Activated CD8-positive, alpha-beta memory T cell treated with anti-CD3 and anti-CD28 coated beads for 36 hours (primary cell): ENCODE results near the gene GABRA1. TPM values are rescaled to one million over a fixed set of nuclear protein-coding genes. Genes with fewer than 3 reads are reported as not detected.

Source experiments
- CTCF ChIA-PET: fragments of 350-600 bp; sonication (Branson Sonifier 250); formaldehyde crosslinking; loops from one replicate; lab custom pipeline; 2021; ENCODE audit warnings: antibody characterized with exemption; lab: Charles Lee
- POLR2A ChIA-PET: fragments of 350-600 bp; sonication (Branson Sonifier 250); formaldehyde crosslinking; loops from one replicate; lab custom pipeline; 2021; ENCODE audit warnings: antibody characterized with exemption; lab: Charles Lee
- total RNA-seq, 2 experiments: library from RNA; stranded (reverse); gene quantifications; one replicate each; pipeline ENCODE4 v1.2.3, GENCODE V29; 2021

Gene GABRA1
- total RNA-seq, result not detected

- ChIA-PET POLR2A (no interaction called here), CTCF (no interaction called here)
Measured at GRCh38 chr5:161847941-161848391, at the start of gene GABRA1. GABRA1 (plus strand) TSS chr5:161848120; CDS start chr5:161850811, 2,691 bp downstream.

DNA sequence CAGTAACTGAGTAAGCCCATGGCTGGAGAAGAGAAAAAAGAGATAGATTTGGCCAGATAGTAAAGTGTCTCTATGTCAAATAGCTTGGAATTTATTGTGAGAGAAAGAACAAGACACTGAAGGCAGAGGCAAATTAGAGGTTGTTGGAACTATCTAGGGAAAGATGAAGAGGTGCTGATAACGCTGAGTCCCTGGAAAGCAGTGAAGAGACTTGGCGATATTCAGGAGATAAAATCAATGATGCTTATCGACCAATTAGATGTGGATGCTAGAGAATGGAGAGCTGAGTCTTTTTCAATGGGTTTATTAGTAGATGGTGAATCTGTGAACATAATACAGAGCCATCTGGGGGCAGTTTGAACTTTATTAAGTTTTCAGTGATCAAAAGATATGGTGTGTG lies 48.6 kb upstream of the GABRA1 start:
- CTCF ChIA-PET, result no interaction called here
- POLR2A ChIA-PET, result no interaction called here

- ChIA-PET POLR2A (no interaction called here), CTCF (no interaction called here)
Measured at GRCh38 chr5:161804263-161804662, 43.7 kb upstream of the GABRA1 start.

- POLR2A ChIA-PET, result no interaction called here
- CTCF ChIA-PET, result no interaction called here
Measured at GRCh38 chr5:161846746-161847145, 1.2 kb upstream of the GABRA1 start.

DNA sequence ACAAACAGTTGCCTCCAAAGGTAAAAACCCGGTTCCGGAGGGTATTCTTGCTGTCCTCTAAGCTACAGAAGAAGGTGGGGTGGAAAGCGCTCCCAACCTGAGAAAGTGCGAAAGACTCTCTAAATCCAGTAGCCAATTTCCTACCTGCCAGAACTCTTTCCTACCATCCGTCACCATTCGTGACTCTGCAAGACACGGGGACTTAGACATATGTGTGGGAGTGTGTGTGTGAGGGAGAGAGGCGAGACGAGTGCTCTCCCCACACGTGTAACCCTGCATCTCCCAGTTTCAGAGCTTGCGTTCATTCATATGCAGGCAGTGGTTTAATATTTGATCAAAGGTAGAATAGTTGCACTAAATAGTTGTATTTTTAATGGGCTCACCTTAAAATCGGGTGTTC lies 473 bp upstream of the GABRA1 start:
- ChIA-PET POLR2A (no interaction called here), CTCF (no interaction called here)

- ChIA-PET CTCF (no interaction called here), POLR2A (no interaction called here)
Measured at GRCh38 chr5:161850491-161850890, 2.6 kb downstream of the GABRA1 start.

DNA sequence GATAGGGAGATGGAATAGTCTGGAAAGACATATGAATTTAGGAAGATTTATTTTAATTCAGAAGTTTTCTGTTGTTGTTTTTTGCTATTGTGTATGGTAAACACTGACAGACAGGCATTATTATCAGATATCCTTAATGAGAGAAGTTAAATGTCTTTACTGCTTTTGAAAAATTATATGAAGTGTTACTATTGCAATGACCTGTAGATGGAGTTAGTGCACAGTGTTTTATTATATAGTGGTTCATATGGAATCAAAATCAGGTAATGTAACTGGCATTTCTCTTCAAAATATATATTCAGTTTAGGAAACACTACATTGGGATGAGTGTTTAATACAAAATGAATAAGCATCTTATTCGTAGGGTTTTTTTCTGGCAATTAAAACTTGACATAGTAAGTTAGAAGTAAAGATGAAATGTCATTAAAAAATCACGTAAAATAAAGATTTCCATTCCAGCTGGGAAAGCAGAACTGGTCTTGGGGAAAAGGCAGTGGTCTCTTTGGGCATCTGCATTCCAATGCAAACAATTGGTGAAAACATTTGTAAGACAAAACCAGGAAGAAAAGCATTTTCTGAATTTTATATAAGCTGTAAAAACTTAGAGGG lies 3.9 kb downstream of the GABRA1 start:
- CTCF ChIA-PET, result no interaction called here

DNA sequence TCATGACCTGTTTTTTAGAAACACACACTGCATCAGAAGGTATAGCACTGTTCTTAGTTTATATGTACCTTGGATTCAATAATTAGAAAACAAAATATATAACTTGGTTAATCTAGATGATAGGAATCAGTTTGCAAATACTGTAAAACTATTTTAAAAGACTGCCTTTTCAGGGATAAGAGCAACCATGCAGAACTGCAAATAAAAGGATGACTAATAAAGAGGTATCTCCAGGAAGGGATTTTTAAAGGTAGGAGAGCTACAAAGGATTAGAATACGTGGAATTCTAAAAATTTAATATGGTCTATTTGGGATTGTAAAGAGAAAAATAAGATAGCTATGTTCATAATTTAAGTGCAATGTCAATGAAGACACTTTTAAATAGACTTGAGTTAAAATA lies 9.4 kb downstream of the GABRA1 start:
- CTCF ChIA-PET, result no interaction called here
- POLR2A ChIA-PET, result no interaction called here

More for the DNA sequence above, 3.9 kb downstream of the GABRA1 start:
- POLR2A ChIA-PET, result no interaction called here

DNA sequence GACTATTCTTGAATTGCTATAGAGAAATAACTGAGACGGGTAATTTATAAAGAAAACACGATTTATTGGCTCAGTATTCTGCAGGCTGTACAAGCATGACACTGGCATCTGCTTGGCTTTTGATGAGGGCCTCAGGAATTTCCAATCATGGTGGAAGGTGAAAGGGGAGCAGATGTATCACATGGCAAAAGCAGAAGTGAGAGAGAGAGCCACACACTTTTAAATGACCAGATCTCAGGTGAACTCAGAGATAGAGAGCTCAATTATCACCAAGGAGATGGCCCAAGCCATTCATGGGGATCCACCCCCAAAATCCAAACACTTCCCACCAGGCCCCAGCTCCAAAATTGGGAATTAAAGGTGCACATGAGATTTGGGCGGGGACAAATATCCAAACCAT lies 15.3 kb downstream of the GABRA1 start:
- ChIA-PET CTCF (no interaction called here), POLR2A (no interaction called here)

DNA sequence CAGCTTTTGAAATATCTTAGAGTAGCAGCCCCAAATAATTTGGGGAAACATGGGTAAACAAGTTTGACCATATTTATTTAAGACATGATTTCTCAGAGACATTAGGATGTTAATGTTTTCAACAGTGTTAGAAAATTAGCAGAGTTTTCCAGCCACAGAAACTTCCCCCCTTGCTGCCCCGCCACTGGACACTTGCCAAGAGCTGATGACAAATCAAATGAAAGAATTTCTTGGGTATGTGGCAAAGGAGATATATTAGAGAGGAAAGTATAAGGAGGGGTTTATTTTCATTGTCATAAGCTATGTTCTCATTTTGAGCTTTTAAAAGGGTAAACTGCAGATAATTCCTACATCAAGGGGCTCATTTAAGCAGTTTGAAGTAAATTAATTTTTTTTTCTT lies 15.9 kb downstream of the GABRA1 start:
- ChIA-PET POLR2A (no interaction called here), CTCF (no interaction called here)

- POLR2A ChIA-PET, result no interaction called here
- CTCF ChIA-PET, result no interaction called here
Measured at GRCh38 chr5:161865510-161865909, 17.6 kb downstream of the GABRA1 start.

- ChIA-PET CTCF (no interaction called here), POLR2A (no interaction called here)
Measured at GRCh38 chr5:161889971-161890370, 42.1 kb downstream of the GABRA1 start.

GRCh38 chr5:161895514-161895913 lies 47.6 kb downstream of the GABRA1 start:
- ChIA-PET CTCF (no interaction called here), POLR2A (no interaction called here)

- CTCF ChIA-PET, result interaction anchor here (1.0 kb wide), 1 partner anchor 74 kb away, joined by 3 read pairs; no protein-coding TSS in a partner anchor
- POLR2A ChIA-PET, result no interaction called here
Measured at GRCh38 chr5:161897033-161897432, 49.1 kb downstream of the GABRA1 start.

DNA sequence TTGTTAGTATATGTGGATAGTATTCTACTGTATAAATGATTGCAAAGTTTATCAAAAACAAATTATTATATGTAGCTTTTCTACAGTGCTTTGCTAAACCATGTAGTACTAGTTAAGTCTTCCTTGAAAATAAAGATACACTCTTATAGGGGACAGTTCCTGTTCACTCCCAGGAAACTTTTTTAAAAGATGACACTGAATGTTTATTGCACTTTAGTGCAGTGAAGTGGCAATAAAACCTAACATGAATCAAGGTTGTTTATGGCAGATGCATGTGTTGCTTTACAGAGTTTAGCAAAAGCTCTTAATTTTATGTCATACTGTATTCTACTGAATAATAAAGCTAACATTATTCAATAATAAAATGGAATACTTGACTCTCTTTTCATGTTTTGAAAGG lies 51.7 kb downstream of the GABRA1 start:
- ChIA-PET POLR2A (no interaction called here), CTCF (no interaction called here)

- POLR2A ChIA-PET, result no interaction called here
- CTCF ChIA-PET, result no interaction called here
Measured at GRCh38 chr5:161900981-161901380, 53.1 kb downstream of the GABRA1 start.

- CTCF ChIA-PET, result no interaction called here
- POLR2A ChIA-PET, result no interaction called here
Measured at GRCh38 chr5:161921781-161922180, 73.9 kb downstream of the GABRA1 start.

GRCh38 chr5:161924270-161924669 lies 76.3 kb downstream of the GABRA1 start:
- ChIA-PET POLR2A (no interaction called here), CTCF (no interaction called here)

- ChIA-PET POLR2A (no interaction called here), CTCF (no interaction called here)
Measured at GRCh38 chr5:161925960-161926359, 78.0 kb downstream of the GABRA1 start.

DNA sequence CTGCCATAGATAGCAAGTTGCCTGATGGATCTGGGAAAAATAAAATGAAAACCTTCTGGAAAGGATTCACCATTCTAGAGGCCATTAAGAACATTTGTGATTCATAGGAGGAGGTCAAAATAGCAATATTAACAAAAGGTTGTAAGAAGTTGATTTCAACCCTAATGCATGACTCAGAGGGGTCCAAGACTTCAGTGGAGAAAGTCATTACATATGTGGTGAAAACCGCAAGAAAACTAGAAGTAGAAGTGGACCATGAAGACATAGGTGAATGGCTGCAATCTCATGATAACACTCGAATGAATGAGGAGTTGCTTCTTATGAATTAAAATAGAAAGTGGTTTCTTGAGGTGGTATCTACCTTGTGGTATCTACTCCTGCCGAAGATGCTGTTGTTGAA lies 86.6 kb downstream of the GABRA1 start:
- CTCF ChIA-PET, result no interaction called here
- POLR2A ChIA-PET, result no interaction called here

GRCh38 chr5:161944974-161945373 lies 97.1 kb downstream of the GABRA1 start:
- POLR2A ChIA-PET, result no interaction called here
- CTCF ChIA-PET, result no interaction called here

- CTCF ChIA-PET, result no interaction called here
- POLR2A ChIA-PET, result no interaction called here
Measured at GRCh38 chr5:161946911-161947310, 99.0 kb downstream of the GABRA1 start.
